OCI-LY7 (cell line): Measurements from ENCODE around the gene RPE65. TPM values are rescaled to one million over a fixed set of nuclear protein-coding genes. Genes with fewer than 3 reads are reported as not detected.

Source experiments
- BruUV-seq: library from RNA; stranded (reverse); fragments of 400-500 nt; replicated peaks from 2 replicates; lab custom pipeline; 2021; lab: Mats Ljungman, UMichigan
- CTCF ChIA-PET: fragments of 300-600 bp; sonication (Branson Sonifier 250); formaldehyde crosslinking; loops from one replicate; lab custom pipeline; 2022; ENCODE audit warnings: antibody characterized with exemption; ENCODE audit not compliant: unreplicated experiment; lab: Charles Lee
- POLR2A ChIA-PET: fragments of 300-600 bp; sonication (Branson Sonifier 250); formaldehyde crosslinking; loops from one replicate; lab custom pipeline; 2022; ENCODE audit warnings: antibody characterized with exemption; lab: Charles Lee
- DNase-seq: peaks from one replicate; pipeline ENCODE4 v3.0.0-alpha.2; 2015; ENCODE audit warnings: low spot score
- H2AFZ ChIP-seq: fragments of 200-600 bp; sonication (generic), shearing (Covaris generic); 2 replicates; pipeline ENCODE4 v1.6.1; 2014; ENCODE audit warnings: mild to moderate bottlenecking, antibody characterized with exemption, low read length, moderate library complexity
- H3K27ac ChIP-seq: fragments of 200-600 bp; sonication (generic); 2 replicates; pipeline ENCODE4 v1.5.1; 2014; ENCODE audit warnings: mixed run types, low read depth, mild to moderate bottlenecking, moderate library complexity, low read length, inconsistent platforms; ENCODE audit not compliant: poor library complexity, severe bottlenecking
- H3K36me3 ChIP-seq: fragments of 200-600 bp; sonication (generic); 2 replicates; pipeline ENCODE4 v1.6.1; 2014; ENCODE audit warnings: mild to moderate bottlenecking, antibody characterized with exemption, low read length, moderate library complexity, mixed read lengths; ENCODE audit not compliant: insufficient read depth
- H3K4me1 ChIP-seq: fragments of 200-600 bp; sonication (generic); 2 replicates; pipeline ENCODE4 v1.5.1; 2014; ENCODE audit warnings: mild to moderate bottlenecking, low read length; ENCODE audit not compliant: insufficient read depth, poor library complexity, severe bottlenecking
- H3K4me2 ChIP-seq: fragments of 200-600 bp; sonication (generic); 2 replicates; pipeline ENCODE4 v1.6.1; 2014; ENCODE audit warnings: mild to moderate bottlenecking, low read length
- H3K4me3 ChIP-seq: fragments of 200-600 bp; sonication (generic); 2 replicates; pipeline ENCODE4 v1.5.1; 2014; ENCODE audit warnings: mild to moderate bottlenecking, low read depth, low read length; ENCODE audit not compliant: poor library complexity, severe bottlenecking
- H3K79me2 ChIP-seq: fragments of 200-600 bp; sonication (generic); 2 replicates; pipeline ENCODE4 v1.6.1; 2016; ENCODE audit warnings: low read depth, mild to moderate bottlenecking, low read length, moderate library complexity, mixed read lengths; ENCODE audit not compliant: insufficient read depth
- H3K9me2 ChIP-seq: fragments of 200-600 bp; sonication (generic); 2 replicates; pipeline ENCODE4 v1.6.1; 2016; ENCODE audit warnings: mild to moderate bottlenecking, low read length, mixed read lengths; ENCODE audit not compliant: insufficient read depth
- H3K9me3 ChIP-seq: fragments of 200-600 bp; sonication (generic); 2 replicates; pipeline ENCODE4 v1.6.1; 2014; ENCODE audit warnings: mild to moderate bottlenecking, mixed run types, low read length, mixed read lengths
- H4K20me1 ChIP-seq: fragments of 200-600 bp; sonication (generic); 2 replicates; pipeline ENCODE4 v1.6.1; 2014; ENCODE audit warnings: mild to moderate bottlenecking, antibody characterized with exemption, low read length, moderate library complexity, mixed read lengths; ENCODE audit not compliant: insufficient read depth
- EZH2phosphoT487 ChIP-seq: fragments of 200-600 bp; sonication (generic); IDR thresholded peaks from 2 replicates; pipeline ENCODE4 v1.6.1; 2018; ENCODE audit warnings: low read depth, borderline replicate concordance, mild to moderate bottlenecking, mixed run types, antibody characterized with exemption, low read length, moderate library complexity, mixed read lengths
- intact Hi-C: fragments of 100-400 bp; cut with micrococcal nuclease; formaldehyde crosslinking; loops from one replicate; pipeline ENCODE4 v1.10.0; 2022; ENCODE audit not compliant: unreplicated experiment
- total RNA-seq, 2 experiments: library from RNA; depleted of rRNA in 1 of 2; stranded (reverse); fragments of >200 nt in 1 of 2; shearing (Covaris generic) in 1 of 2; gene quantifications; 2 replicates each; pipeline ENCODE4 v1.2.3, GENCODE V29; 2014 to 2022
- TF ChIP-seq, protein P1 (sequence below): fragments of 200-600 bp; sonication (generic); conservative IDR thresholded peaks from 2 replicates; pipeline ENCODE4 v1.5.1; 2014; ENCODE audit warnings: mild to moderate bottlenecking, antibody characterized with exemption, low read length, moderate library complexity, mixed read lengths

RPE65 gene
- total RNA-seq, 2 experiments from 2014 or later = not detected

DNA sequence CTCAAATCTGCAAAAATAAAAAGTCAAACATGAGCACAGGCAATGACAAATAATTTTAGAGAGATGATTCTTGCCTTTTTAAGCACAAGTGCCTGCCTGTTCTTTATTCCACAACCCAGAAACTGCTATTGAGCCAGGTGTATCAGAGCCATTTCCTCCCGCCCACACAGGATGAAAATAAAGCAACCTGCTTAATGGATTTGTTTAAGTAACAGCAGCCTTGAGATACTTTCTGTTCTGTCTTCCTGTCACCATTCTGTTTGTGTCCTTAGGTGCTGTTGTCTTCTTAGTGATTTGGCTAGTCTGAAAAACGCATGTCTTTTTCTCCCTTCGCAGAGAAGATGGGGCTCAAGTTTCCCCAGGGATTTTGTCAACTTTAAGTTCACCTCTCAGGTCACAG is 11.4 kb downstream of the RPE65 start:
- Histone ChIP-seq H3K9me3 (no peaks in the 10 kb centered on the region), H3K9me2 (no peaks in the 10 kb centered on the region), H3K27ac (no peak overlapping the region), H3K4me3 (no peak overlapping the region), H2AFZ (no peak overlapping the region), H3K36me3 (no peaks in the 10 kb centered on the region), H3K79me2 (no peaks in the 10 kb centered on the region), H4K20me1 (no peaks in the 10 kb centered on the region), H3K4me2 (no peak overlapping the region), H3K4me1 (no peaks in the 10 kb centered on the region)
- ChIA-PET CTCF (no interaction called here), POLR2A (interaction anchor here (0.8 to 1.1 kb wide), 3 partner anchors 10 to 60 kb away, joined by 3 to 4 read pairs (median 3); no protein-coding TSS in a partner anchor)
- intact Hi-C loops = no loop called here
- BruUV-seq = no TSS peak
- TF ChIP-seq EZH2phosphoT487 = no peak
- TF ChIP-seq, protein P1, sequence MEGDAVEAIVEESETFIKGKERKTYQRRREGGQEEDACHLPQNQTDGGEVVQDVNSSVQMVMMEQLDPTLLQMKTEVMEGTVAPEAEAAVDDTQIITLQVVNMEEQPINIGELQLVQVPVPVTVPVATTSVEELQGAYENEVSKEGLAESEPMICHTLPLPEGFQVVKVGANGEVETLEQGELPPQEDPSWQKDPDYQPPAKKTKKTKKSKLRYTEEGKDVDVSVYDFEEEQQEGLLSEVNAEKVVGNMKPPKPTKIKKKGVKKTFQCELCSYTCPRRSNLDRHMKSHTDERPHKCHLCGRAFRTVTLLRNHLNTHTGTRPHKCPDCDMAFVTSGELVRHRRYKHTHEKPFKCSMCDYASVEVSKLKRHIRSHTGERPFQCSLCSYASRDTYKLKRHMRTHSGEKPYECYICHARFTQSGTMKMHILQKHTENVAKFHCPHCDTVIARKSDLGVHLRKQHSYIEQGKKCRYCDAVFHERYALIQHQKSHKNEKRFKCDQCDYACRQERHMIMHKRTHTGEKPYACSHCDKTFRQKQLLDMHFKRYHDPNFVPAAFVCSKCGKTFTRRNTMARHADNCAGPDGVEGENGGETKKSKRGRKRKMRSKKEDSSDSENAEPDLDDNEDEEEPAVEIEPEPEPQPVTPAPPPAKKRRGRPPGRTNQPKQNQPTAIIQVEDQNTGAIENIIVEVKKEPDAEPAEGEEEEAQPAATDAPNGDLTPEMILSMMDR = no peak
- DNase-seq = no peak

DNA sequence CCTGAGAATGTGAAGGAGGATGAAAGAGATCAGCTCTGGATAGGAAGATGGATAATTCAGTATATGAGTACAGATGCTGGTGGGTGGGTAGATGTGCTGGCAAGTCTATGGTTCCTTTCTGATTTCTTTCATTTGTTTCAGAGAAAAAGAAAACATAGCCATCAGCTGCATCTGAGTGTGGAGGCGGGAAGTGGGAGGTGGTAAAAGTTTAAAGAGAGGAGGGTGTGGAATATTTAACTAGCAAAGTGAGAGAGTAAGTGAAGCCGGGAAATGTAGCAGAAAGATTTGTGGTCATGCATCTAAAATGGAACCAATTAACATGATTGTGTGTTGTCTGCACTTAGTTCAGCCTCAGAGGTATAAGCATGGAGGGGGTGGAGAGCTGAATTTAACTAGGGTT is 16.4 kb downstream of the RPE65 start:
- no TSS peak for BruUV-seq
- Histone ChIP-seq H3K4me1 (no peaks in the 10 kb centered on the region), H3K36me3 (no peaks in the 10 kb centered on the region), H2AFZ (no peak overlapping the region), H3K4me3 (no peak overlapping the region), H3K79me2 (no peaks in the 10 kb centered on the region), H4K20me1 (no peaks in the 10 kb centered on the region), H3K27ac (no peak overlapping the region), H3K9me2 (no peaks in the 10 kb centered on the region), H3K4me2 (no peak overlapping the region), H3K9me3 (no peaks in the 10 kb centered on the region)
- intact Hi-C loops = no loop called here
- TF ChIP-seq, protein P1 = no peak
- CTCF ChIA-PET = no interaction called here
- POLR2A ChIA-PET = no interaction called here
- DNase-seq = no peak

DNA sequence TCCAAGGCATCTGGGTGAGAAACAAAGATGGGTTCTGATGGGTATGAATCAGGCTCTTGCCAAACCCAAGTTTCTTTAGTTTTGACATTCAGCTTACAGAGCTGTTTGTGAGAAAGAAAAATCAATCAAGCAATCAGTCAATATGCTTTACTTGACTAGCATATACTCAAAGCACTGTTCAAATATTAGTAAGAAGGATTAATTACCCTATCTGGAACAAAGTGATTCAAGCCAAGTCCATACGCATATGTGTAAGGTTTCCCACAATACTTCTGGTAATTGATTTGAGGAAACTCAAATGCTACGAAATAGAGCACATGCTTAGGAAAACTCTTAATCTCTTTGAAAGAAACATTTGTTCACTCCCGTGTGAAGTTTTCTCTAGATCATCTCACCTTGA is 18.7 kb downstream of the RPE65 start:
- CTCF ChIA-PET = no interaction called here
- Histone ChIP-seq H2AFZ (no peak overlapping the region), H3K4me2 (no peak overlapping the region), H3K4me3 (no peak overlapping the region), H3K36me3 (no peaks in the 10 kb centered on the region), H3K4me1 (no peaks in the 10 kb centered on the region), H3K27ac (no peak overlapping the region), H3K9me3 (no peaks in the 10 kb centered on the region), H3K9me2 (no peaks in the 10 kb centered on the region), H4K20me1 (no peaks in the 10 kb centered on the region), H3K79me2 (no peaks in the 10 kb centered on the region)
- TF ChIP-seq EZH2phosphoT487 = no peak
- TF ChIP-seq, protein P1 = no peak
- DNase-seq = no peak
- no TSS peak for BruUV-seq
- intact Hi-C loops = no loop called here
- POLR2A ChIA-PET = no interaction called here
